GM23248 (cell line): ENCODE results near the gene CORO7. TPM values are rescaled to one million over a fixed set of nuclear protein-coding genes. Genes with fewer than 3 reads are reported as not detected.

ENCODE experiments used
- DNase-seq: peaks from one replicate; pipeline ENCODE4 v3.0.0-alpha.2; 2015
- H2AFZ ChIP-seq: fragments of 200-600 bp; sonication (generic); 2 replicates; pipeline ENCODE4 v1.6.1; 2016; ENCODE audit warnings: antibody characterized with exemption
- H3F3A ChIP-seq: fragments of 200-600 bp; sonication (generic); 2 replicates; pipeline ENCODE4 v1.6.1; 2016; ENCODE audit warnings: mild to moderate bottlenecking, antibody characterized with exemption, mixed run types; ENCODE audit not compliant: insufficient read depth
- H3K27ac ChIP-seq: fragments of 200-600 bp; sonication (generic); 2 replicates; pipeline ENCODE4 v1.5.1; 2016; ENCODE audit warnings: mild to moderate bottlenecking
- H3K27me3 ChIP-seq: fragments of 200-600 bp; sonication (generic); replicated peaks from 2 replicates; pipeline ENCODE4 v1.6.1; 2016; ENCODE audit warnings: mild to moderate bottlenecking; ENCODE audit not compliant: insufficient read depth
- H3K36me3 ChIP-seq: fragments of 200-600 bp; sonication (generic); 2 replicates; pipeline ENCODE4 v1.6.1; 2016; ENCODE audit warnings: low read depth, mild to moderate bottlenecking
- H3K4me1 ChIP-seq: fragments of 200-600 bp; sonication (generic); 2 replicates; pipeline ENCODE4 v1.6.1; 2016; ENCODE audit warnings: mild to moderate bottlenecking; ENCODE audit not compliant: insufficient read depth
- H3K4me2 ChIP-seq: fragments of 200-600 bp; sonication (generic); one replicate; pipeline ENCODE4 v1.6.1; 2016; ENCODE audit warnings: mild to moderate bottlenecking; ENCODE audit not compliant: unreplicated experiment
- H3K4me3 ChIP-seq: fragments of 200-600 bp; sonication (generic); 2 replicates; pipeline ENCODE4 v1.5.1; 2016; ENCODE audit warnings: mild to moderate bottlenecking
- H3K79me2 ChIP-seq: fragments of 200-600 bp; sonication (generic); 2 replicates; pipeline ENCODE4 v1.6.1; 2016; ENCODE audit warnings: mild to moderate bottlenecking; ENCODE audit not compliant: insufficient read depth
- H3K9ac ChIP-seq: fragments of 200-600 bp; sonication (generic); 2 replicates; pipeline ENCODE4 v1.6.1; 2016; ENCODE audit warnings: mild to moderate bottlenecking
- H3K9me2 ChIP-seq: fragments of 200-600 bp; sonication (generic); 2 replicates; pipeline ENCODE4 v1.6.1; 2016; ENCODE audit warnings: mixed run types, mild to moderate bottlenecking, moderate library complexity; ENCODE audit not compliant: insufficient read depth
- H3K9me3 ChIP-seq: fragments of 200-600 bp; sonication (generic); one replicate; pipeline ENCODE4 v1.6.1; 2017; ENCODE audit warnings: low read depth
- H4K20me1 ChIP-seq: fragments of 200-600 bp; sonication (generic); 2 replicates; pipeline ENCODE4 v1.6.0; 2016; ENCODE audit not compliant: insufficient read depth
- EZH2 ChIP-seq: fragments of 200-600 bp; sonication (generic); IDR thresholded peaks from 2 replicates; pipeline ENCODE4 v1.6.1; 2018; ENCODE audit warnings: antibody characterized with exemption, mild to moderate bottlenecking; ENCODE audit not compliant: insufficient read depth, poor library complexity, severe bottlenecking
- EZH2phosphoT487 ChIP-seq: fragments of 200-600 bp; sonication (generic); IDR thresholded peaks from 2 replicates; pipeline ENCODE4 v1.6.1; 2018; ENCODE audit warnings: antibody characterized with exemption, moderate library complexity, mild to moderate bottlenecking, low read depth; ENCODE audit not compliant: insufficient read depth
- WGBS, 2 experiments: methylation state at CpG; one replicate each; pipeline ENCODE4 v1.1.6; 2015 to 2017; ENCODE audit warnings: low lambda C conversion rate in 2 of 2, low coverage in 1 of 2; ENCODE audit errors: missing lambda C conversion rate in 2 of 2; 5-methylcytosine and 5-hydroxymethylcytosine counted together
- in situ Hi-C: fragments of 300-500 bp; cut with MboI; formaldehyde crosslinking; loops from 2 replicates; pipeline ENCODE4 v1.15.0; 2020
- polyA plus RNA-seq: library from polyadenylated mRNA; unstranded; fragments of >200 nt; fragmentation: Nextera tagmentation; extraction: Ambion mirVana; gene quantifications from 2 replicates; pipeline ENCODE4 v1.2.1, GENCODE V29; 2016
- total RNA-seq: library from RNA; depleted of rRNA; stranded (reverse); fragments of >200 nt; shearing (Covaris generic); gene quantifications from 2 replicates; pipeline ENCODE4 v1.2.3, GENCODE V29; 2014

CORO7 gene
- total and polyA plus RNA-seq, 2 experiments from 2014 or later, result 7.3 to 13.2 TPM

DNA sequence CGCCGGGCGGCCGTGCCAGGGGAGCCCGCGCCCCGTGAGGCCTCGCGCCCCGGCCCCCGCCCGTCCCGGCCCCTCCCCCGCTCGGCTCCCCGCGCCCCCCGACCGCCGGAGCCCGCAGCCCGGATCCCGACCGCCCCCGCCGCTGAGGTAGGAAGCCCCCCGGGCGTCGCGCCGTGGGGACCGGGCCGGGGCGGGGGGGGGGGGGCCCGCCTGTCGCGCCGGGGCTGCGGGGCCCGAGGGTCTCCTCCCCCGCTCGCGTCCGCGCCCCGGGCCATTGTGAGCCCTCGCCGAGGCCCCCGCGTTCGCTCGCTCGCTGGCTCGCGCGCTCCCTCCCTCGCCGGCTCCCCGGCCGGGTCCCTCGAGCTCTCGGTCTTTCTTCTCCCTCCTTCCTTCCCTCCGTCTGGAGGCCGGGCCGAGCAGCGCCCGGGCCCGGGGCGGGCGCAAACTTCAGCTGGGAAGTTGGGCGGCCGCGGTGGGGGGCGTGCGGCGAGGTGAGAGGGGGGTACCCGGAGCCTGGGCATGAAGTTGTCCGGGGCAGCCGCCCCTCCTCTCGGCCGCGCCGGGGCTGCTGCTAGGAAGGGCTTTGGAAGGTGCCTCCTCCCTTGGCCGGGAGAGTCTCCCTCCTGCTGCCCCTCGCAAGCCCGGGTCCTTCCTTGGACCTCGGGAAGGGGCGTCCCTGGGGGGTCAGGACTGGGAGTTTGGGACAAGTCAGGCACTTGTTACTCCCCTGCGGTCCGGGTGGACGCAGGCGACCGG lies 100.1 kb downstream of the CORO7 start:
- Histone ChIP-seq H3F3A (peaks cover 5% of the 10 kb centered on the region; the same call in 1 of the 2 replicates), H3K27me3 (no peaks in the 10 kb centered on the region), H3K9me2 (no peaks in the 10 kb centered on the region), H2AFZ (peak overlapping the region; percentile 41; the same call in 1 of the 2 replicates), H3K79me2 (peaks cover 50% of the 10 kb centered on the region), H3K27ac (peak overlapping the region; percentile 40), H3K4me1 (peaks cover 17% of the 10 kb centered on the region), H3K9me3 (no peaks in the 10 kb centered on the region), H4K20me1 (no peaks in the 10 kb centered on the region), H3K9ac (peak overlapping the region; percentile 78), H3K4me3 (peak overlapping the region; percentile 88), H3K36me3 (no peaks in the 10 kb centered on the region), H3K4me2 (peak overlapping the region; percentile 86)
- TF ChIP-seq EZH2phosphoT487, result no peak
- no peak for TF ChIP-seq EZH2
- DNase-seq, result peak; percentile 73
- 0 to 3% methylated on average over 14 to 73 of the region's 93 CpGs for WGBS, 2 experiments
- in situ Hi-C loops, result no loop called here

DNA sequence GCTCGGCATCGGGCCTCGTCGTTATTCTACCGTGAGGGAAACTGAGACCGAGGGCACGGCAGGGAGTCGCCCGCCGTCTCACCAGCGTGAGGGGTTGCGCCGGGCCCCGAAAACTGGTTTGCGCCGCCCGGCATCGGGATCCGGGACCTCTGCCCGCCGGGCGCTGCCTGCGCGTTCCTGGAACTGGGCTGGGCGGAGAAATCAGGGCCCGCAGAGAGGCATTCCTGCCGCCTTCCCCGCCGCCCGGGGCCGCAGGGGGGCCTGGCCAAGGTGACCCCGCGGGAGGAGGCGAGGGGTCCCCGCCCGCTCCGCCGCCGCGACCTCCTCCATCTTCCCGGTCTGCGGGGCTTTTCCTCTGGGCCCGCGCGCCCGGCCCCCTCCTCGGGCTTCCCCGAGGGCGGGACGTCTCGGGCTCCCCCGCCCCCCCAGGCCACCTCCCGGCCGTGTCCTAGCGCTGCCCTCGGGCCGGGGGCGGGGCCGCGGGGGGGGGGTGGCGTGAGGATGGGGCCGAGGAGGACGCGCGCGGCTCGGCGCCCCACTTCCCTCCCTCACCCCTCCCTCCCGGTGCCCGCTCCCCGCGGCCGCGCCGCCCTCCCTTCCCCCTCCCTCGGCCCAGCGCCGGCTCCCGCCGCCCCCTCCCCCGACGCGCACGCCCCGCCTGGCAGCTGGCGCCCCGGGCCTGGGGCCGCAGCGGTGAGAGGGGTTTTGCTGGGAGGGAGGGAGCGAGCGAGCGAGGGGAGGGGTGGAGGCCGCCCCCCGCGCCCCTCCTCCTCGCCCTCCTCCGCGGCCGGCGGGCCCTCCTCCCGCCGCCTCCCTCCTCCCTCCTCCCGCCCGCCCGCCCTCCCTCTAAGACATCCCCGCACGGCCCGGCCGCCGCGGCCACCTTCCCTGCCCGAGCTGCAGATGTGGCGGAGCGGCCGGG lies 100.9 kb downstream of the CORO7 start, which contains the start of gene GLIS2:
GLIS2 (plus strand) TSS at position 882 of the 922 bp plus-strand sequence. CDS start 16,214 bp downstream, outside the sequence.
- 0 to 1% methylated on average over 29 to 95 of the region's 115 CpGs for WGBS, 2 experiments

GRCh38 chr16:4314532-4315185 lies 101.7 kb downstream of the CORO7 start:
- Histone ChIP-seq H3K79me2 (peaks cover 34% of the 10 kb centered on the region), H3K4me1 (peaks cover 17% of the 10 kb centered on the region), H3K9ac (peak overlapping the region; percentile 76), H3K9me3 (no peaks in the 10 kb centered on the region), H3K27me3 (no peaks in the 10 kb centered on the region), H2AFZ (peak overlapping the region; percentile 67), H3F3A (peaks cover 10% of the 10 kb centered on the region), H3K4me2 (peak overlapping the region; percentile 75), H3K4me3 (peak overlapping the region; percentile 72), H3K36me3 (no peaks in the 10 kb centered on the region), H4K20me1 (no peaks in the 10 kb centered on the region), H3K27ac (peak overlapping the region; percentile 42), H3K9me2 (no peaks in the 10 kb centered on the region)
- DNase-seq, result peak; percentile 72
- TF ChIP-seq EZH2 (no peak), EZH2phosphoT487 (no peak)
- in situ Hi-C loops, result no loop called here
- 3 to 4% methylated on average over 33 of the region's 33 CpGs for WGBS, 2 experiments

More for the DNA sequence above, 100.9 kb downstream of the CORO7 start, which contains the start of gene GLIS2:
- Histone ChIP-seq H3K79me2 (peaks cover 42% of the 10 kb centered on the region), H3F3A (peaks cover 5% of the 10 kb centered on the region; the same call in 1 of the 2 replicates), H3K27ac (peak within 1 kb of the TSS; percentile 42), H3K9ac (peak within 1 kb of the TSS; percentile 78), H2AFZ (peak within 1 kb of the TSS; percentile 67), H3K4me2 (peak within 1 kb of the TSS; percentile 86), H3K9me2 (no peaks in the 10 kb centered on the region), H3K27me3 (no peaks in the 10 kb centered on the region), H3K9me3 (no peaks in the 10 kb centered on the region), H3K4me3 (peak within 1 kb of the TSS; percentile 88), H3K4me1 (peaks cover 17% of the 10 kb centered on the region), H4K20me1 (no peaks in the 10 kb centered on the region), H3K36me3 (no peaks in the 10 kb centered on the region)
- DNase-seq, result peak; percentile 84
- TF ChIP-seq EZH2phosphoT487 (no peak), EZH2 (no peak)
- in situ Hi-C loops, result no loop called here
